HCT116 (cell line): ENCODE results near the gene POU3F4. TPM values are rescaled to one million over a fixed set of nuclear protein-coding genes. Genes with fewer than 3 reads are reported as not detected.

ENCODE experiments used
- ATAC-seq: fragments of 200-7000 bp; cut with Tn5 transposase; 2 replicates; pipeline ENCODE4 v1.9.1; 2020; ENCODE audit warnings: mild to moderate bottlenecking, moderate library complexity
- BruUV-seq: library from RNA; stranded (reverse); fragments of 400-500 nt; replicated peaks from 2 replicates; lab custom pipeline; 2021; lab: Mats Ljungman, UMichigan
- CTCF ChIA-PET: fragments of 300-600 bp; sonication (Branson Sonifier 250); formaldehyde crosslinking; loops from one replicate; lab custom pipeline; 2021; ENCODE audit warnings: antibody characterized with exemption; lab: Charles Lee
- POLR2A ChIA-PET: fragments of 300-600, 350-600 bp; sonication (Branson Sonifier 250); formaldehyde crosslinking; loops from one replicate; lab custom pipeline; 2021; ENCODE audit warnings: antibody characterized with exemption; lab: Charles Lee
- RAD21 ChIA-PET, 2 experiments: fragments of 300-600 bp; sonication (Branson Sonifier 250); formaldehyde crosslinking; loops; one replicate each; lab custom pipeline; 2023; ENCODE audit warnings: low total read pairs in 2 of 2; ENCODE audit not compliant: uncharacterized antibody in 2 of 2, unreplicated experiment in 2 of 2, low non-redundant PET in 1 of 2; lab: Charles Lee
- DNase-seq: peaks from one replicate; pipeline ENCODE4 v3.0.0-alpha.2; 2010; ENCODE audit warnings: low read depth, low spot score
- H2AFZ ChIP-seq: fragments of 200-600 bp; shearing (Covaris generic), sonication (generic); 2 replicates; pipeline ENCODE4 v1.6.1; 2017; ENCODE audit warnings: low read depth, mixed run types, mixed read lengths, antibody characterized with exemption, low read length; ENCODE audit not compliant: poor library complexity, severe bottlenecking
- H3K27ac ChIP-seq: 2 replicates; pipeline ENCODE4 v1.5.1; 2012; ENCODE audit warnings: low read depth, low read length
- H3K27me3 ChIP-seq: fragments of 200-600 bp; sonication (generic); 2 replicates; pipeline ENCODE4 v1.6.1; 2016; ENCODE audit warnings: mixed run types, low read length, mixed read lengths; ENCODE audit not compliant: insufficient read depth
- H3K36me3 ChIP-seq, 2 experiments: fragments of 200-500 bp in 1 of 2; fragments of 200-600 bp in 1 of 2; sonication (Bioruptor generic) in 1 of 2; sonication (generic) in 1 of 2; 2 replicates each; pipeline versions ENCODE4 v1.5.1 to v1.6.1; 2014 to 2016; ENCODE audit warnings: low read length in 2 of 2, inconsistent platforms in 1 of 2, mixed read lengths in 1 of 2, mixed run types in 1 of 2; ENCODE audit not compliant: insufficient read depth in 2 of 2, control insufficient read depth in 1 of 2
- H3K4me1 ChIP-seq, 2 experiments: fragments of 200-600 bp in 1 of 2; sonication (generic) in 1 of 2; 2 replicates each; pipeline versions ENCODE4 v1.5.1 to v1.6.1; 2012 to 2017; ENCODE audit warnings: low read length in 2 of 2, inconsistent platforms in 1 of 2, mild to moderate bottlenecking in 1 of 2, mixed read lengths in 1 of 2, mixed run types in 1 of 2, moderate library complexity in 1 of 2; ENCODE audit not compliant: insufficient read depth in 2 of 2, control insufficient read depth in 1 of 2
- H3K4me2 ChIP-seq: fragments of 200-600 bp; sonication (generic); 2 replicates; pipeline ENCODE4 v1.6.1; 2017; ENCODE audit warnings: mixed run types, low read length, mixed read lengths
- H3K4me3 ChIP-seq, 2 experiments: fragments of 200-600 bp in 1 of 2; sonication (generic) in 1 of 2; replicated peaks in 1 of 2; 2 replicates each; pipeline ENCODE4 v1.5.1; 2011 to 2016; ENCODE audit warnings: low read length in 2 of 2, control low read depth in 1 of 2, low read depth in 1 of 2, mild to moderate bottlenecking in 1 of 2, mixed read lengths in 1 of 2, mixed run types in 1 of 2
- H3K79me2 ChIP-seq: fragments of 200-600 bp; sonication (generic); 2 replicates; pipeline ENCODE4 v1.6.1; 2017; ENCODE audit warnings: mild to moderate bottlenecking, mixed run types, low read length, moderate library complexity, mixed read lengths; ENCODE audit not compliant: insufficient read depth
- H3K9ac ChIP-seq: fragments of 200-600 bp; sonication (generic); 2 replicates; pipeline ENCODE4 v1.6.1; 2016; ENCODE audit warnings: low read length, mixed read lengths
- H3K9me2 ChIP-seq: fragments of 200-600 bp; sonication (generic), shearing (Covaris generic); 2 replicates; pipeline ENCODE4 v1.6.1; 2017; ENCODE audit warnings: mixed run types, mild to moderate bottlenecking, moderate library complexity; ENCODE audit not compliant: insufficient read depth
- H3K9me3 ChIP-seq, 2 experiments: fragments of 200-500 bp in 1 of 2; fragments of 200-600 bp in 1 of 2; sonication (Bioruptor generic) in 1 of 2; sonication (generic) in 1 of 2; 2 replicates each; pipeline ENCODE4 v1.6.1; 2014 to 2017; ENCODE audit warnings: low read length in 2 of 2, mixed read lengths in 2 of 2, inconsistent platforms in 1 of 2, low read depth in 1 of 2, mild to moderate bottlenecking in 1 of 2, mixed run types in 1 of 2, moderate library complexity in 1 of 2; ENCODE audit not compliant: control insufficient read depth in 1 of 2, insufficient read depth in 1 of 2
- H4K20me1 ChIP-seq: fragments of 200-600 bp; sonication (generic), shearing (Covaris generic); 2 replicates; pipeline ENCODE4 v1.6.1; 2017; ENCODE audit warnings: mixed run types, mild to moderate bottlenecking, moderate library complexity; ENCODE audit not compliant: insufficient read depth
- CBX3 ChIP-seq: IDR thresholded peaks from 2 replicates; pipeline ENCODE4 v1.6.1; 2012; ENCODE audit warnings: low read depth
- CTCF ChIP-seq, 3 experiments: fragments of 200-600 bp in 1 of 3; sonication (generic) in 1 of 3; IDR thresholded peaks in 2 of 3; conservative IDR thresholded peaks in 1 of 3; 2 replicates each; pipeline ENCODE4 v1.5.1; 2012 to 2017; ENCODE audit warnings: low read depth in 2 of 3, low read length in 2 of 3, antibody characterized with exemption in 1 of 3, borderline replicate concordance in 1 of 3, control low read depth in 1 of 3, mild to moderate bottlenecking in 1 of 3, mixed read lengths in 1 of 3, mixed run types in 1 of 3, moderate library complexity in 1 of 3; ENCODE audit not compliant: insufficient read depth in 1 of 3
- EZH2 ChIP-seq: fragments of 200-600 bp; sonication (generic); IDR thresholded peaks from 2 replicates; pipeline ENCODE4 v1.6.1; 2017; ENCODE audit warnings: antibody characterized with exemption, mixed run types
- EZH2phosphoT487 ChIP-seq: fragments of 200-600 bp; IDR thresholded peaks from 2 replicates; pipeline ENCODE4 v1.6.1; 2018; ENCODE audit warnings: antibody characterized with exemption, borderline replicate concordance
- FOSL1 ChIP-seq: IDR thresholded peaks from 2 replicates; pipeline ENCODE4 v1.6.1; 2012; ENCODE audit warnings: low read depth
- MAX ChIP-seq: IDR thresholded peaks from 2 replicates; pipeline ENCODE4 v1.6.1; 2012
- POLR2A ChIP-seq: IDR thresholded peaks from 2 replicates; pipeline ENCODE4 v1.7.0; 2011; ENCODE audit warnings: borderline replicate concordance; ENCODE audit not compliant: insufficient read depth, insufficient read length; ENCODE audit errors: extremely low read depth
- POLR2AphosphoS5 ChIP-seq: IDR thresholded peaks from 2 replicates; pipeline ENCODE4 v1.6.1; 2011; ENCODE audit warnings: mild to moderate bottlenecking, low read depth, low read length, moderate library complexity
- SIN3A ChIP-seq: IDR thresholded peaks from 2 replicates; pipeline ENCODE4 v1.6.1; 2012; ENCODE audit warnings: low read depth
- SP1 ChIP-seq: IDR thresholded peaks from 2 replicates; pipeline ENCODE4 v1.6.1; 2012; ENCODE audit warnings: low read depth
- SRF ChIP-seq: IDR thresholded peaks from 2 replicates; pipeline ENCODE4 v1.6.1; 2012; ENCODE audit warnings: low read depth
- YY1 ChIP-seq: IDR thresholded peaks from 2 replicates; pipeline ENCODE4 v1.6.1; 2011; ENCODE audit warnings: low read length, low read depth, moderate library complexity, mild to moderate bottlenecking; ENCODE audit not compliant: insufficient replicate concordance; ENCODE audit errors: extremely low read depth
- ZBTB33 ChIP-seq: IDR thresholded peaks from 2 replicates; pipeline ENCODE4 v1.6.1; 2011; ENCODE audit warnings: mild to moderate bottlenecking, low read length, moderate library complexity; ENCODE audit not compliant: insufficient replicate concordance; ENCODE audit errors: extremely low read depth
- ZFX ChIP-seq: fragments of 450-650 bp; IDR thresholded peaks from 2 replicates; pipeline ENCODE4 v1.6.1; 2017
- intact Hi-C: fragments of 100-400 bp; cut with micrococcal nuclease; formaldehyde crosslinking; loops from 2 replicates; pipeline ENCODE4 v1.10.0; 2022
- total RNA-seq: library from RNA; stranded (reverse); gene quantifications from one replicate; pipeline ENCODE4 v1.2.1, GENCODE V29; 2021; ENCODE audit not compliant: unreplicated experiment
- TF ChIP-seq, protein P1 (sequence below): IDR thresholded peaks from 2 replicates; pipeline ENCODE4 v1.6.1; 2012

Gene POU3F4
- total RNA-seq, 1 experiment from 2014 or later, result not detected

DNA sequence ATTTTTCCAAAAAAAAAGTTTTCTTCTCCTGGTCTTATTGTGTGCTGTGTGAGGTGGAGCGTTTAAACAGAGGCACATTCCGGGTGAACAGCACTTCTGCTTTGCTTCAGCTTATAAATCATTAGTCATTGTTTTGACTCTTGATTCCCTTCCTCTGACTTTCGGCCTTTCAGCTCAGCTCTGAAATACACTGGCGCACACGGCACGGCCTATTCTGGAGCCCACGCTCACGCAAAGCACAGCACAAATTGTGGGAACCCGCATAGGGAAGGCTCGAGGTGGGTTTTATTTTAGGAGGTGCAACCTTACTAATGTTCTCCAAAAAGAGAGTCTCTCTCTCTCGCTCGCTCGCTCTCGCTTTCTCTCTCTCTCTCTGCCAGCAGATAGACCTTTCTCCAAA lies 4.0 kb downstream of the POU3F4 start:
- H3K9me2 ChIP-seq, result no peaks in the 10 kb centered on the region
- no peak overlapping the region for H3K4me2 ChIP-seq

GRCh38 chrX:83516597-83516996 lies 8.5 kb downstream of the POU3F4 start:
- Histone ChIP-seq H3K9me3 (no peaks in the 10 kb centered on the region), H3K27ac (no peak overlapping the region), H4K20me1 (no peaks in the 10 kb centered on the region), H3K27me3 (no peaks in the 10 kb centered on the region), H3K4me1 (no peaks in the 10 kb centered on the region), H3K36me3 (no peaks in the 10 kb centered on the region), H2AFZ (no peak overlapping the region), H3K4me3 (no peak overlapping the region), H3K9ac (no peak overlapping the region), H3K9me2 (no peaks in the 10 kb centered on the region), H3K4me2 (no peak overlapping the region), H3K79me2 (no peaks in the 10 kb centered on the region)
- ChIA-PET CTCF (no interaction called here), RAD21 (no interaction called here), POLR2A (no interaction called here)
- DNase-seq (no peak), ATAC-seq (no peak)
- intact Hi-C loops, result no loop called here
- BruUV-seq, result no TSS peak
- TF ChIP-seq SRF (no peak), SIN3A (no peak), EZH2 (no peak), ZFX (no peak), ZBTB33 (no peak), POLR2AphosphoS5 (no peak), POLR2A (no peak), FOSL1 (no peak), MAX (no peak), CBX3 (no peak), YY1 (no peak)

More for the DNA sequence above, 4.0 kb downstream of the POU3F4 start:
- Histone ChIP-seq H3K9me3 (no peaks in the 10 kb centered on the region), H3K79me2 (no peaks in the 10 kb centered on the region), H3K4me1 (no peaks in the 10 kb centered on the region), H4K20me1 (no peaks in the 10 kb centered on the region), H3K27ac (no peak overlapping the region), H3K4me3 (no peak overlapping the region), H2AFZ (no peak overlapping the region), H3K36me3 (no peaks in the 10 kb centered on the region), H3K9ac (no peak overlapping the region), H3K27me3 (no peaks in the 10 kb centered on the region)
- no peak for TF ChIP-seq EZH2phosphoT487
- TF ChIP-seq SIN3A, result no peak
- no peak for TF ChIP-seq CTCF (IDR thresholded peaks at IDR 0.05 in 2 of 3, conservative IDR thresholded peaks at IDR 0.05 in 1 of 3; ENCODE audit: borderline replicate concordance in 1 of 3, insufficient read depth in 1 of 3, low read depth in 2 of 3, low read length in 2 of 3)
- no peak for TF ChIP-seq SP1
- TF ChIP-seq, protein P1, sequence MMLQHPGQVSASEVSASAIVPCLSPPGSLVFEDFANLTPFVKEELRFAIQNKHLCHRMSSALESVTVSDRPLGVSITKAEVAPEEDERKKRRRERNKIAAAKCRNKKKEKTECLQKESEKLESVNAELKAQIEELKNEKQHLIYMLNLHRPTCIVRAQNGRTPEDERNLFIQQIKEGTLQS, result no peak
- ChIA-PET RAD21 (no interaction called here), CTCF (no interaction called here), POLR2A (no interaction called here)
- BruUV-seq, result no TSS peak
- intact Hi-C loops, result no loop called here
- DNase-seq, result no peak
- no peak for ATAC-seq
